ENCODE data around the gene AP3D1. TPM values are rescaled to one million over a fixed set of nuclear protein-coding genes. Genes with fewer than 3 reads are reported as not detected.
A peak's percentile ranks its signal among the peaks of the same experiment; 100 is the strongest.

Gene AP3D1
- total RNA-seq, 2 experiments from 2014 or later = 60.5 to 64.2 TPM

DNA sequence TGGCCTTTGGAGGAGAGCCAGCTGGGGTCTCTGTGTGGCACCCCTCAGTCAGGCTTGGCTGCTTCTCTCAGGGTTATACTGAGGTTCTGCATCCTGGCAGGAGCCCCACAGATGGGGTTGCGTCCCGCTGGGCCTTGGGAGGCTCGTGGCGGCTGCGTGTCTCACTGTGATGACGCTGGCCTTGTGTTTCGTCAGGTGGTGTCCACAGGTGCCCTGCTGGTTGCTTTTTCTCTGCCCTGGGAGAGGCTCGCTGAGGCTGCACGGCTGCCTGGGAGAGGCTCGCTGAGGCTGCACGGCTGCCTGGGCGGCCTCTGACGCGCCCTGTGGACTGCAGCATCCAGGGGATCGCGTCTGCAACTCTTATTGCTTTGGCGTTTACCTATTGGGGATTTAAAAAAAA is 27.7 kb upstream of the AP3D1 start:
- DNase-seq = no peak
- intact Hi-C loops (cut with micrococcal nuclease) = no loop called here
- Mint-ChIP-seq H3K9me3 (no peaks in the 10 kb centered on the region), H3K4me3 (no peak overlapping the region), H3K27me3 (ENCODE audit: low read depth) (no peaks in the 10 kb centered on the region), H3K4me1 (ENCODE audit: low read depth) (peaks cover 1% of the 10 kb centered on the region), H3K36me3 (ENCODE audit: low read depth) (peaks cover 13% of the 10 kb centered on the region), H3K27ac (no peak overlapping the region)
- CTCF ChIA-PET = no interaction called here

GRCh38 chr19:2176337-2176994 is 25.1 kb upstream of the AP3D1 start:
- Mint-ChIP-seq H3K27ac (no peak overlapping the region), H3K4me3 (no peak overlapping the region), H3K27me3 (ENCODE audit: low read depth) (no peaks in the 10 kb centered on the region), H3K36me3 (ENCODE audit: low read depth) (peaks cover 13% of the 10 kb centered on the region), H3K9me3 (no peaks in the 10 kb centered on the region), H3K4me1 (ENCODE audit: low read depth) (peaks cover 9% of the 10 kb centered on the region)
- intact Hi-C loops (cut with micrococcal nuclease) = no loop called here
- no peak for DNase-seq
- CTCF ChIA-PET = interaction anchor here (1.0 kb wide), 1 partner anchor 9 kb away, joined by 3 read pairs; no protein-coding TSS in a partner anchor

DNA sequence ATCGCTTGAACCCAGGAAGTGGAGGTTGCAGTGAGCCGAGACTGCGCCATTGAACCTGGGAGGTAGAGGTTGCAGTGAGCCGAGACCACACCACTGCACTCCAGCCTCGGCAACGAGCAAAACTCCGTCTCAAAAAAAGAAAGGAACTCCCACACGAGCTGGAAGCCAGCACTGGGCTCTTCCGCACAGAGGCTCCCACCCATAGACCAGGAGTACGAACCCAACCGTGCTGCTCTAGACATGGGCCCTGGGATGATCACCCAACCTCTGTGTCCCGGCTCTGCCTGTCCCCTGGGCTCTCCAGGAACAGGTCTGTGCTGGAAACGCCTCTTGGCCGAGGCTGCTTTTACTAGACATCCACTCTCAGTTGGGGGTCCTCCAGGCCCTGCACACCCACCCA is 24.4 kb upstream of the AP3D1 start:
- peaks cover 13% of the 10 kb centered on the region for H3K36me3 Mint-ChIP-seq (ENCODE audit: low read depth)
- H3K27me3 Mint-ChIP-seq (ENCODE audit: low read depth) = no peaks in the 10 kb centered on the region
- H3K4me1 Mint-ChIP-seq (ENCODE audit: low read depth) = peaks cover 16% of the 10 kb centered on the region
- CTCF ChIA-PET = interaction anchor here (1.0 kb wide), 1 partner anchor 8 kb away, joined by 3 read pairs; no protein-coding TSS in a partner anchor
- H3K4me3 Mint-ChIP-seq = no peak overlapping the region
- H3K9me3 Mint-ChIP-seq = no peaks in the 10 kb centered on the region
- no peak overlapping the region for H3K27ac Mint-ChIP-seq
- intact Hi-C loops (cut with micrococcal nuclease) = no loop called here
- DNase-seq = no peak

- H3K9me3 Mint-ChIP-seq = no peaks in the 10 kb centered on the region
- peaks cover 30% of the 10 kb centered on the region for H3K4me1 Mint-ChIP-seq (ENCODE audit: low read depth)
- DNase-seq = no peak
- H3K27ac Mint-ChIP-seq = no peak overlapping the region
- no peaks in the 10 kb centered on the region for H3K27me3 Mint-ChIP-seq (ENCODE audit: low read depth)
- intact Hi-C loops (cut with micrococcal nuclease) = no loop called here
- H3K36me3 Mint-ChIP-seq (ENCODE audit: low read depth) = peaks cover 11% of the 10 kb centered on the region
- H3K4me3 Mint-ChIP-seq = no peak overlapping the region
- CTCF ChIA-PET = interaction anchor here (1.2 kb wide), 1 partner anchor 18 kb away, joined by 3 read pairs; no protein-coding TSS in a partner anchor
Observed at GRCh38 chr19:2173767-2174577, 22.6 kb upstream of the AP3D1 start.

DNA sequence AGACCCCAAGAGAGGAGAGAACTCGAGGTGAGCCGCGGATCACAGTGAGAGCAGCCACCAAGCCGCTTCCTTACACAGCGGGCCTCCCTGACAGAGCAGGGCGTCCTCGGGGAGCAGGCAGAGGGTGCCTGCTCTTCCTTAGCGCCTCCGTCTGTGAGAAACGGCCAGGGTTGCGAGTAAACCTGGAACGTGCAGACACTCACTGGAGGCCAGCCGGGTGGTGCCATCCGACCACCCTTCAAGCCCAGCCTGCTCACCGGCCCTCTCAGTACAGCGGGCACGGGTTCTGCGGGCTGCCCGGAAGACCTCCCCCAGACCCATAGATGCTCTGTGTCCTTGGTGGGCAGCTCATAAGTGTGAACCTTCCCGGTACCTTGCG is 22.0 kb upstream of the AP3D1 start:
- CTCF ChIA-PET = no interaction called here
- intact Hi-C loops (cut with micrococcal nuclease) = no loop called here

GRCh38 chr19:2171349-2172145 is 20.2 kb upstream of the AP3D1 start:
- CTCF ChIA-PET = interaction anchor here (0.6 to 0.8 kb wide), 4 partner anchors 11 to 150 kb away, joined by 3 to 7 read pairs (median 4); no protein-coding TSS in a partner anchor
- intact Hi-C loops (cut with micrococcal nuclease) = loop anchor here (2.0 kb wide), 1 partner anchor 21 kb away; the partner anchor contains the start of gene AP3D1
- H3K9me3 Mint-ChIP-seq = no peaks in the 10 kb centered on the region
- H3K4me1 Mint-ChIP-seq (ENCODE audit: low read depth) = peaks cover 53% of the 10 kb centered on the region
- no peak overlapping the region for H3K27ac Mint-ChIP-seq
- H3K36me3 Mint-ChIP-seq (ENCODE audit: low read depth) = peaks cover 14% of the 10 kb centered on the region
- no peaks in the 10 kb centered on the region for H3K27me3 Mint-ChIP-seq (ENCODE audit: low read depth)
- peak overlapping the region; percentile 32 for H3K4me3 Mint-ChIP-seq
- peak; percentile 91 for DNase-seq

More for the DNA sequence above, 22.0 kb upstream of the AP3D1 start:
- no peak overlapping the region for H3K27ac Mint-ChIP-seq
- DNase-seq = no peak
- H3K9me3 Mint-ChIP-seq = no peaks in the 10 kb centered on the region
- peaks cover 36% of the 10 kb centered on the region for H3K4me1 Mint-ChIP-seq (ENCODE audit: low read depth)
- no peak overlapping the region for H3K4me3 Mint-ChIP-seq
- H3K36me3 Mint-ChIP-seq (ENCODE audit: low read depth) = peaks cover 11% of the 10 kb centered on the region
- no peaks in the 10 kb centered on the region for H3K27me3 Mint-ChIP-seq (ENCODE audit: low read depth)

DNA sequence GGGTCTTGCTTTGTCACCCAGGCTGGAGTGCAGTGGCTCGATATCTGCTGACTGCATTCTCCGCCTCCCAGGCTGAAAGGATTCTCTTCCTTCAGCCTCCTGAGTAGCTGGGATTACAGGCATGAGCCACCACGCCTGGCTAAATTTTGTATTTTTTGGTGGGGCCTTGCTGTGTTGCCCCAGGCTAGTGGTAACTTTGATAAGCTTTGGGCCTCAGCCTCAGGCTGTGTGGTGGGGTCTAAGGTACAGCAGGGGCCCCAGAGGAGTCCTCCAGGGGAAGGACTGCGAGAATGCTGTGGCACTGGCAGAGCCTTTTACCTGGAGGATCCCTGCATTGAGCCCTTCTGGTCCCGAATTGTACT is 19.6 kb upstream of the AP3D1 start:
- Mint-ChIP-seq H3K27me3 (ENCODE audit: low read depth) (no peaks in the 10 kb centered on the region), H3K9me3 (no peaks in the 10 kb centered on the region), H3K4me3 (peak overlapping the region; percentile 32), H3K27ac (peak overlapping the region; percentile 18), H3K36me3 (ENCODE audit: low read depth) (peaks cover 15% of the 10 kb centered on the region), H3K4me1 (ENCODE audit: low read depth) (peaks cover 54% of the 10 kb centered on the region)
- CTCF ChIA-PET = interaction anchor here (0.6 kb wide), 1 partner anchor 143 kb away, joined by 7 read pairs; no protein-coding TSS in a partner anchor
- no peak for DNase-seq
- intact Hi-C loops (cut with micrococcal nuclease) = loop anchor here (2.0 kb wide), 1 partner anchor 20 kb away; the partner anchor contains the start of gene AP3D1

GRCh38 chr19:2170219-2170618 is 18.9 kb upstream of the AP3D1 start:
- Mint-ChIP-seq H3K4me1 (ENCODE audit: low read depth) (peaks cover 60% of the 10 kb centered on the region), H3K4me3 (no peak overlapping the region), H3K27me3 (ENCODE audit: low read depth) (no peaks in the 10 kb centered on the region), H3K27ac (no peak overlapping the region), H3K9me3 (no peaks in the 10 kb centered on the region), H3K36me3 (ENCODE audit: low read depth) (peaks cover 15% of the 10 kb centered on the region)
- DNase-seq = no peak
- intact Hi-C loops (cut with micrococcal nuclease) = loop anchor here (2.0 kb wide), 1 partner anchor 19 kb away; the partner anchor contains the start of gene AP3D1
- CTCF ChIA-PET = interaction anchor here (0.6 to 0.7 kb wide), 2 partner anchors 15 to 283 kb away, joined by 4 read pairs; no protein-coding TSS in a partner anchor

DNA sequence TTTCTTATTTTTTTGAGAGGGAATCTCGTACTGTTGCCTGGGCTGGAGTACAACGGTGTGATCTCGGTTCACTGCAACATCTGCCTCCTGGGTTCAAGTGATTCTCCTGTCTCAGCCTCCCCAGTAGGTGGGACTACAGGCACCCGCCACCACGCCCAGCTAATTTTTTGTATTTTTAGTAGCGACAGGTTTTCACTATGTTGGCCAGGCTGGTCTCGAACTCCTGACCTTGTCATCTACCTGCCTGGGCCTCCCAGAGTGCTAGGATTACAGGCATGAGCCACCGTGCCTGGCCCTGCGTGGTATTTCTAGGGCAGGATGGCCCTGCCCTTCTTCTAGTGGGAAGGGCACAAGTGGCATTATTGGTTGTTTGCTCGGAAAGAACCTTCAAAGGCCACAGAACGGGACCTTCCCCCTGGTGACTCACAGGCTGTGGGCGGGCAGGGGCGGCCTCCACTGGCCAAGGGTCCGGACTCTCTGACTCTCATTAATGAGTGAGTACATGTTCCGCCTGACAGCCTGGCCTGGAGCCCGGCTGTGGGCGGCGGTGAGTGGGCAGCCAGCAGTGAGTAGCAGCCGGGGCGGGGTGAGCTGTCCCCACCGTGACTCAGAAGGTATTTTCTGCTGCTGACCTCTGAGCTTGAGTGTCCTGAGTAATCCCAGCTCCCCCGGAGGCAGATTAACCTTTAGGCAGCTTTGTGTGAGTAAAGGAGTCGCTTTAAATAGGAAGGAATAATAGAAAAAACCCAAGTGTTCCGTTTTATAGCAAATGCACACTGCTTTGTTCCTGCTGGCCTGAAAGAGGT is 17.5 kb upstream of the AP3D1 start:
- H3K4me1 Mint-ChIP-seq (ENCODE audit: low read depth) = peaks cover 57% of the 10 kb centered on the region
- intact Hi-C loops (cut with micrococcal nuclease) = loop anchor here (10.0 kb wide), 1 partner anchor 616 kb away; the partner anchor contains the start of genes SGTA and THOP1
- CTCF ChIA-PET = interaction anchor here (1.6 kb wide), 1 partner anchor 10 kb away, joined by 3 read pairs; no protein-coding TSS in a partner anchor
- no peaks in the 10 kb centered on the region for H3K27me3 Mint-ChIP-seq (ENCODE audit: low read depth)
- H3K4me3 Mint-ChIP-seq = peak overlapping the region; percentile 12
- H3K36me3 Mint-ChIP-seq (ENCODE audit: low read depth) = peaks cover 9% of the 10 kb centered on the region
- H3K9me3 Mint-ChIP-seq = no peaks in the 10 kb centered on the region
- DNase-seq = peak; percentile 71
- H3K27ac Mint-ChIP-seq = peak overlapping the region; percentile 72

DNA sequence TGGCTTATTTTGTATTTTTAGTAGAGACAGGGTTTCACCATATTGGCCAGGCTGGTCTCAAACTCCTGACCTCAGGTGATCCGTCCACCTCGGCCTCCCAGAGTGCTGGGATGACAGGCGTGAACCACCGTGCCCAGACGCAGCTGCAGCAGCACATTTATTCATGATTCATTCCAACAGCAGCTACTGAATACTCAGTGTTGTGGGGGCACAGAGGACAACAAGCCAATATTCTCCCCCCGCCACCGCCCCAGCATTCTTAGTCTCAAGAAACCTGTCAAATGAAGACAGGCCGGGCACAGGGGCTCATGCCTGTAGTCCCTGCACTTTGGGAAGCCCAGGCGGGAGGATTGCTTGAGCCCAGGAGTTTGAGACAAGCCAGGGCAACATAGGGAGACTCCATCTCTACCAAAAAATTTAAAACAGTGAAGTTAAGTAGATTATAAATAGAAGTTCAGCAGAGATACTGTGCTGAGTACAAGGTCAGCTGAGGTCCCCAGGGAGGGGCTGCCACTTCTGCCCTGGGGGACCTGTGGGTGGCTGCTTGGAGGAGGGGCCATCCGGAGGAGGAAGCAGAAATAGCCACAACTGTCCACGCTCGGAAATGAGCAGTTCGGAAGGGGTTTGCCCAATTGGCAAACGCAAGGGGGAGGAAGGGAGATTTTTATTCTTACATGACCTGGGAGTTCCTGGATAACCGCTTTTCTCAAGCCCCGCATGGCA is 16.7 kb upstream of the AP3D1 start:
- intact Hi-C loops (cut with micrococcal nuclease) = loop anchor here (10.0 kb wide), 1 partner anchor 617 kb away; the partner anchor contains the start of genes SGTA and THOP1
- CTCF ChIA-PET = interaction anchor here (1.0 to 1.6 kb wide), 2 partner anchors 8 to 9 kb away, joined by 3 read pairs; no protein-coding TSS in a partner anchor

More for the DNA sequence above, 16.7 kb upstream of the AP3D1 start:
- H3K4me3 Mint-ChIP-seq = no peak overlapping the region
- no peak for DNase-seq
- H3K27ac Mint-ChIP-seq = peak overlapping the region; percentile 72
- H3K27me3 Mint-ChIP-seq (ENCODE audit: low read depth) = no peaks in the 10 kb centered on the region
- no peaks in the 10 kb centered on the region for H3K9me3 Mint-ChIP-seq
- H3K36me3 Mint-ChIP-seq (ENCODE audit: low read depth) = peaks cover 8% of the 10 kb centered on the region
- H3K4me1 Mint-ChIP-seq (ENCODE audit: low read depth) = peaks cover 55% of the 10 kb centered on the region
